Measurements from ENCODE around the gene TTC21A.

TTC21A gene

GRCh38 chr3:39113291-39113690 is 5.8 kb downstream of the TTC21A start:
- in situ Hi-C loops (cut with HindIII; ENCODE audit: low sequenced_read_pairs): loop anchor here (25.0 kb wide), 1 partner anchor 174 kb away; the partner anchor contains the start of gene CX3CR1
- no peak for DNase-seq (ENCODE audit: low read depth, low spot score)
- TF ChIP-seq CTCF (IDR thresholded peaks at IDR 0.05; ENCODE audit: low read depth, low read length): no peak

GRCh38 chr3:39114456-39114855 is 7.0 kb downstream of the TTC21A start:
- no peak overlapping the region for H3K4me3 ChIP-seq (ENCODE audit: low read depth, low read length)
- no peak for DNase-seq (ENCODE audit: low read depth, low spot score)
- in situ Hi-C loops (cut with HindIII; ENCODE audit: low sequenced_read_pairs): loop anchor here (25.0 kb wide), 1 partner anchor 173 kb away; the partner anchor contains the start of gene CX3CR1
- TF ChIP-seq CTCF (IDR thresholded peaks at IDR 0.05; ENCODE audit: low read depth, low read length): no peak

More at GRCh38 chr3:39113291-39113690, 5.8 kb downstream of the TTC21A start:
- no peak overlapping the region for H3K4me3 ChIP-seq (ENCODE audit: low read depth, low read length)

- in situ Hi-C loops (cut with HindIII; ENCODE audit: low sequenced_read_pairs): loop anchor here (25.0 kb wide), 1 partner anchor 171 kb away; the partner anchor contains the start of gene CX3CR1
- no peak for TF ChIP-seq CTCF (IDR thresholded peaks at IDR 0.05; ENCODE audit: low read depth, low read length)
- H3K4me3 ChIP-seq (ENCODE audit: low read depth, low read length): no peak overlapping the region
- no peak for DNase-seq (ENCODE audit: low read depth, low spot score)
Observed at GRCh38 chr3:39115870-39116269, 8.4 kb downstream of the TTC21A start.

- in situ Hi-C loops (cut with HindIII; ENCODE audit: low sequenced_read_pairs): loop anchor here (25.0 kb wide), 1 partner anchor 169 kb away; the partner anchor contains the start of gene CX3CR1
- no peak for TF ChIP-seq CTCF (IDR thresholded peaks at IDR 0.05; ENCODE audit: low read depth, low read length)
- H3K4me3 ChIP-seq (ENCODE audit: low read depth, low read length): no peak overlapping the region
- no peak for DNase-seq (ENCODE audit: low read depth, low spot score)
Observed at GRCh38 chr3:39118079-39118478, 10.6 kb downstream of the TTC21A start.

- no peak for TF ChIP-seq CTCF (IDR thresholded peaks at IDR 0.05; ENCODE audit: low read depth, low read length)
- no peak overlapping the region for H3K4me3 ChIP-seq (ENCODE audit: low read depth, low read length)
- in situ Hi-C loops (cut with HindIII; ENCODE audit: low sequenced_read_pairs): loop anchor here (25.0 kb wide), 1 partner anchor 168 kb away; the partner anchor contains the start of gene CX3CR1
- no peak for DNase-seq (ENCODE audit: low read depth, low spot score)
Observed at GRCh38 chr3:39118931-39119660, 11.6 kb downstream of the TTC21A start.

GRCh38 chr3:39121621-39122020 is 14.1 kb downstream of the TTC21A start:
- no peak for DNase-seq (ENCODE audit: low read depth, low spot score)
- H3K4me3 ChIP-seq (ENCODE audit: low read depth, low read length): no peak overlapping the region
- in situ Hi-C loops (cut with HindIII; ENCODE audit: low sequenced_read_pairs): loop anchor here (25.0 kb wide), 1 partner anchor 166 kb away; the partner anchor contains the start of gene CX3CR1
- TF ChIP-seq CTCF (IDR thresholded peaks at IDR 0.05; ENCODE audit: low read depth, low read length): no peak
